Measurements from ENCODE around the gene CTDSPL.

Gene CTDSPL

GRCh38 chr3:37955918-37956707 lies 94.4 kb downstream of the CTDSPL start:
- TF ChIP-seq CTCF (IDR thresholded peaks at IDR 0.05; ENCODE audit: insufficient read depth, low read length, poor library complexity, severe bottlenecking) = no peak
- no peak for DNase-seq (ENCODE audit: extremely low read depth, insufficient read length)
- Histone ChIP-seq H3K27me3 (replicated peaks; ENCODE audit: control insufficient read depth, insufficient read depth, low read length) (no peaks in the 10 kb centered on the region), H3K4me3 (replicated peaks; ENCODE audit: low read depth, low read length) (no peak overlapping the region), H3K36me3 (ENCODE audit: control insufficient read depth, insufficient read depth, low read length) (no peaks in the 10 kb centered on the region)

- Histone ChIP-seq H3K36me3 (ENCODE audit: control insufficient read depth, insufficient read depth, low read length) (no peaks in the 10 kb centered on the region), H3K4me3 (replicated peaks; ENCODE audit: low read depth, low read length) (no peak overlapping the region), H3K27me3 (replicated peaks; ENCODE audit: control insufficient read depth, insufficient read depth, low read length) (no peaks in the 10 kb centered on the region)
- no peak for DNase-seq (ENCODE audit: extremely low read depth, insufficient read length)
- no peak for TF ChIP-seq CTCF (IDR thresholded peaks at IDR 0.05; ENCODE audit: insufficient read depth, low read length, poor library complexity, severe bottlenecking)
Measured at GRCh38 chr3:37956723-37957538, 95.3 kb downstream of the CTDSPL start.

- DNase-seq (ENCODE audit: extremely low read depth, insufficient read length) = no peak
- no peaks in the 10 kb centered on the region for H3K27me3 ChIP-seq (replicated peaks; ENCODE audit: control insufficient read depth, insufficient read depth, low read length)
- no peak for TF ChIP-seq CTCF (IDR thresholded peaks at IDR 0.05; ENCODE audit: insufficient read depth, low read length, poor library complexity, severe bottlenecking)
- no peaks in the 10 kb centered on the region for H3K36me3 ChIP-seq (ENCODE audit: control insufficient read depth, insufficient read depth, low read length)
- H3K4me3 ChIP-seq (replicated peaks; ENCODE audit: low read depth, low read length) = no peak overlapping the region
Measured at GRCh38 chr3:37957539-37957936, 95.9 kb downstream of the CTDSPL start.

- no peak for TF ChIP-seq CTCF (IDR thresholded peaks at IDR 0.05; ENCODE audit: insufficient read depth, low read length, poor library complexity, severe bottlenecking)
- DNase-seq (ENCODE audit: extremely low read depth, insufficient read length) = no peak
- Histone ChIP-seq H3K36me3 (ENCODE audit: control insufficient read depth, insufficient read depth, low read length) (no peaks in the 10 kb centered on the region), H3K27me3 (replicated peaks; ENCODE audit: control insufficient read depth, insufficient read depth, low read length) (no peaks in the 10 kb centered on the region; the same call in 1 of the 2 replicates), H3K4me3 (replicated peaks; ENCODE audit: low read depth, low read length) (no peak overlapping the region)
Measured at GRCh38 chr3:37961622-37962431, 100.1 kb downstream of the CTDSPL start.

GRCh38 chr3:37963016-37963415 lies 101.3 kb downstream of the CTDSPL start:
- no peaks in the 10 kb centered on the region; the same call in none of the 2 replicates for H3K27me3 ChIP-seq (replicated peaks; ENCODE audit: control insufficient read depth, insufficient read depth, low read length)
- DNase-seq (ENCODE audit: extremely low read depth, insufficient read length) = no peak
- no peaks in the 10 kb centered on the region for H3K36me3 ChIP-seq (ENCODE audit: control insufficient read depth, insufficient read depth, low read length)
- TF ChIP-seq CTCF (IDR thresholded peaks at IDR 0.05; ENCODE audit: insufficient read depth, low read length, poor library complexity, severe bottlenecking) = no peak
- H3K4me3 ChIP-seq (replicated peaks; ENCODE audit: low read depth, low read length) = no peak overlapping the region

Data from GM06990 (cell line).